Measurements from ENCODE around the gene OPTC. TPM values are rescaled to one million over a fixed set of nuclear protein-coding genes. Genes with fewer than 3 reads are reported as not detected.

OPTC gene
- total and polyA plus RNA-seq, 2 of the 13 experiments (the other 11 are each of a cell fraction or from before 2014, with no cell fraction given): not detected

DNA sequence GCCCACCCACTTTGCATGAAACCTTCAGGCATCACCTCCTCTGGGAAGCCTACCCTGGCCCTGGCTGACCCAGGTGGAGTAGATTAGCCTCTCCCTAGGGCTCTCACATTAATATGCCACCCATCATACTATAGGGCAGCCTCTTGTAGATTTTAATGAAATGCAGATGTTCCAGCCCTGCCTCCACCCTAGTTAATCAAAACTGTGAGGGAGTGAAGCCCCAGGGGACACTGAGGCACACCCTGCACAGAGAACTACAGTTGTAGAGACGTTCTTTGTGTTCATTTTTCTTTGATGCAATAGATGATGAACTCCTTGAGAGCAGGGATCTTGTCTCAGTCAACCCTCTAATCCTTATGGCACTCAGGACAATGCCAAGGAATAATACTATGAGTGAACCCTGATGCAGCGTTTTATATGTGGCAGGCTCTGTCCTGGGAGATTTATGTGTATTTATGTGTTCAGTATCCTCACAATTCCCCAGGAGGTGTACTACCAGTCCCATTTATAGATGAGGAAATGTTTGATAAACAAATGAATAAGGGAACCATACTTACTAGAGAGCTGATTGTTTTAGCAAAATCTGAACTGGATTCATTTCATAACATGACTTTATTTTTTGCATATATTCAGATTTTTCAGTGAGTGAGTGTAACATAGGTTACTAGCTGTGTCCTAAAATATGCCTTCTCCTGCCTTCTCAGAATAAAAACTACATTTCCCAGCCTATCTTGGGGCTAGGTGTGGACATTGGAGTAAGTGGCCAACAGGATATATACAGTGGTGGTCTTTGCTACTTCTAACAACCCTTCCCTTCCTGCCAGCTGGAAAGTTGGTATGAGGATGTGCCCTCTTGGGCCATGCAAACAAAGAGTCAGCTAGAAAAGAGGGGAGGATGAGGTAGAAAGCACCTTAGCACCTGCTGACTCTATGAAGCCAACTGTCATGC is 41.8 kb upstream of the OPTC start (continued):
- TF ChIP-seq, protein P1, sequence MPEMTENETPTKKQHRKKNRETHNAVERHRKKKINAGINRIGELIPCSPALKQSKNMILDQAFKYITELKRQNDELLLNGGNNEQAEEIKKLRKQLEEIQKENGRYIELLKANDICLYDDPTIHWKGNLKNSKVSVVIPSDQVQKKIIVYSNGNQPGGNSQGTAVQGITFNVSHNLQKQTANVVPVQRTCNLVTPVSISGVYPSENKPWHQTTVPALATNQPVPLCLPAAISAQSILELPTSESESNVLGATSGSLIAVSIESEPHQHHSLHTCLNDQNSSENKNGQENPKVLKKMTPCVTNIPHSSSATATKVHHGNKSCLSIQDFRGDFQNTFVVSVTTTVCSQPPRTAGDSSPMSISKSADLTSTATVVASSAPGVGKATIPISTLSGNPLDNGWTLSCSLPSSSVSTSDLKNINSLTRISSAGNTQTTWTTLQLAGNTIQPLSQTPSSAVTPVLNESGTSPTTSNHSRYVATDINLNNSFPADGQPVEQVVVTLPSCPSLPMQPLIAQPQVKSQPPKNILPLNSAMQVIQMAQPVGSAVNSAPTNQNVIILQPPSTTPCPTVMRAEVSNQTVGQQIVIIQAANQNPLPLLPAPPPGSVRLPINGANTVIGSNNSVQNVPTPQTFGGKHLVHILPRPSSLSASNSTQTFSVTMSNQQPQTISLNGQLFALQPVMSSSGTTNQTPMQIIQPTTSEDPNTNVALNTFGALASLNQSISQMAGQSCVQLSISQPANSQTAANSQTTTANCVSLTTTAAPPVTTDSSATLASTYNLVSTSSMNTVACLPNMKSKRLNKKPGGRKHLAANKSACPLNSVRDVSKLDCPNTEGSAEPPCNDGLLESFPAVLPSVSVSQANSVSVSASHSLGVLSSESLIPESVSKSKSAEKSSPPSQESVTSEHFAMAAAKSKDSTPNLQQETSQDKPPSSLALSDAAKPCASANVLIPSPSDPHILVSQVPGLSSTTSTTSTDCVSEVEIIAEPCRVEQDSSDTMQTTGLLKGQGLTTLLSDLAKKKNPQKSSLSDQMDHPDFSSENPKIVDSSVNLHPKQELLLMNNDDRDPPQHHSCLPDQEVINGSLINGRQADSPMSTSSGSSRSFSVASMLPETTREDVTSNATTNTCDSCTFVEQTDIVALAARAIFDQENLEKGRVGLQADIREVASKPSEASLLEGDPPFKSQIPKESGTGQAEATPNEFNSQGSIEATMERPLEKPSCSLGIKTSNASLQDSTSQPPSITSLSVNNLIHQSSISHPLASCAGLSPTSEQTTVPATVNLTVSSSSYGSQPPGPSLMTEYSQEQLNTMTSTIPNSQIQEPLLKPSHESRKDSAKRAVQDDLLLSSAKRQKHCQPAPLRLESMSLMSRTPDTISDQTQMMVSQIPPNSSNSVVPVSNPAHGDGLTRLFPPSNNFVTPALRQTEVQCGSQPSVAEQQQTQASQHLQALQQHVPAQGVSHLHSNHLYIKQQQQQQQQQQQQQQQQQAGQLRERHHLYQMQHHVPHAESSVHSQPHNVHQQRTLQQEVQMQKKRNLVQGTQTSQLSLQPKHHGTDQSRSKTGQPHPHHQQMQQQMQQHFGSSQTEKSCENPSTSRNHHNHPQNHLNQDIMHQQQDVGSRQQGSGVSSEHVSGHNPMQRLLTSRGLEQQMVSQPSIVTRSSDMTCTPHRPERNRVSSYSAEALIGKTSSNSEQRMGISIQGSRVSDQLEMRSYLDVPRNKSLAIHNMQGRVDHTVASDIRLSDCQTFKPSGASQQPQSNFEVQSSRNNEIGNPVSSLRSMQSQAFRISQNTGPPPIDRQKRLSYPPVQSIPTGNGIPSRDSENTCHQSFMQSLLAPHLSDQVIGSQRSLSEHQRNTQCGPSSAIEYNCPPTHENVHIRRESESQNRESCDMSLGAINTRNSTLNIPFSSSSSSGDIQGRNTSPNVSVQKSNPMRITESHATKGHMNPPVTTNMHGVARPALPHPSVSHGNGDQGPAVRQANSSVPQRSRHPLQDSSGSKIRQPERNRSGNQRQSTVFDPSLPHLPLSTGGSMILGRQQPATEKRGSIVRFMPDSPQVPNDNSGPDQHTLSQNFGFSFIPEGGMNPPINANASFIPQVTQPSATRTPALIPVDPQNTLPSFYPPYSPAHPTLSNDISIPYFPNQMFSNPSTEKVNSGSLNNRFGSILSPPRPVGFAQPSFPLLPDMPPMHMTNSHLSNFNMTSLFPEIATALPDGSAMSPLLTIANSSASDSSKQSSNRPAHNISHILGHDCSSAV (CRISPR knock-in tag; IDR thresholded peaks at IDR 0.05; ENCODE audit: borderline replicate concordance): no peak
- TF ChIP-seq ZSCAN30 (CRISPR knock-in tag; IDR thresholded peaks at IDR 0.05): no peak
- no peak for TF ChIP-seq ZNF7 (CRISPR knock-in tag; IDR thresholded peaks at IDR 0.05)
- no peak for TF ChIP-seq CAMTA2 (CRISPR knock-in tag; IDR thresholded peaks at IDR 0.05; ENCODE audit: borderline replicate concordance)

Measured in HepG2 (cell line).